SIG-M5 (cell line): ENCODE measurements around the gene TAS2R5.
"Not testable (repeated sequence)": the region's sequence is repeated elsewhere in the genome, so short reads cannot be mapped to it uniquely, and the experiment has no call there.

Source experiments
- DNase-seq: peaks from one replicate; lab custom pipeline; 2025; lab: John Stamatoyannopoulos, UW

TAS2R5 gene, protein sequence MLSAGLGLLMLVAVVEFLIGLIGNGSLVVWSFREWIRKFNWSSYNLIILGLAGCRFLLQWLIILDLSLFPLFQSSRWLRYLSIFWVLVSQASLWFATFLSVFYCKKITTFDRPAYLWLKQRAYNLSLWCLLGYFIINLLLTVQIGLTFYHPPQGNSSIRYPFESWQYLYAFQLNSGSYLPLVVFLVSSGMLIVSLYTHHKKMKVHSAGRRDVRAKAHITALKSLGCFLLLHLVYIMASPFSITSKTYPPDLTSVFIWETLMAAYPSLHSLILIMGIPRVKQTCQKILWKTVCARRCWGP

DNA sequence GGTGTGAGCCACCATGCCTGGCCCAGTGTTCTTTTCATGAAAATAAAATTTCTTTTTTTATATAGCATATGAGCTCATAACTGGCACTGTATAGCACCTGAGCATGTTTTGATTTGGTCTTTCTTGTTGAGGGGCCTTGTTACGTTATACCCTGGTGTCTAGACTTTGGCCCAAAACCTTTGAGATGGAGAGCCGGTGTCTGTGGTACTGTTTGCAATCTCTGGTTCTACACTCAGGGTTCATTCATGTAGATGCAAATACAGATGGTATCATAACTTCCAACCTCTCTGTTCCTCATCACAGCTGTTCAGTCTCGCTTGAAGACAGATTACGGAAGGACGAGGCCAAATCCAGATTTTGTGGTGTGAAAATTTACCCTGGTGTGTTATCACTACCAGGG lies at the start of gene TAS2R5:
TSS of gene TAS2R5 (plus strand) at position 301 of the 400 bp plus-strand sequence. CDS start 145 bp downstream, outside the sequence.
- DNase-seq = no peak

DNA sequence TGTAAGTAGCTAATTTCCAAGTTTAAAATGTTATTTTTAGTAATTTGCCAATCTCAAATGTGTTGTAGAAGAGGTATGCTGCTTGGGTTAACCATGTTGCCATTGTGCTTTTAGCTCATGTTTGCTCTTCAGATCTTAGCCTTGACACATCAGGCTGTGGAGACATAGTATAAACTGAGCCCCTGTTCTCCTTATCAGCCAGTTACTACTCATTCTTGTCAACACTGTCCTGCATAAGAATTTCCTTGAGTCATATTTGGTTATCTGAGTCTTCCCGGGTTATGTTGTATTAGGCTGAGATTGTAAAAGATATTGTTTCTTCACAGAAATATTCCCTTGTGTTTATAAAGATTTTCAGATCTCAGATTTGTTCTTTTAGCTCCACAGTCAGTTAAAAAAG lies 47.8 kb upstream of the TAS2R5 start:
- no peak for DNase-seq

DNA sequence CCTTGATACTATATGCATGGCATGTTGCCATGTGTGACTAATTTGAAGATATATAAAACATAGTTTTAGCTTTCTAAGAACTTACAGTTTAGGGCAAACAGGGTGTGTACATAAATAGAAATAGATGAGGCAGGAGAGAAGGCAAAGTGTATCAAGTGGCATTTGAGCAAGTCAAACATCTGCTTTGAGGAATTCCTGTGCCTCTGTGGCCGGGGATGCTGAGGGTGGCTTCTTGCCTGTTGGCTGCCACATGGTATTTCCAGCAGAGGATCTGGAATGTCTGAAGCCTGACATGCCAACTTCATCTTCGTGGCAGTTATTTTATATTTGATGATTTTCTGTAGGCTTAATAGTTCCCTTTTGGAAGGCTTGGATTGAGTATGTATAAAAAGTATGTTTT lies 45.9 kb upstream of the TAS2R5 start:
- DNase-seq = no peak

DNA sequence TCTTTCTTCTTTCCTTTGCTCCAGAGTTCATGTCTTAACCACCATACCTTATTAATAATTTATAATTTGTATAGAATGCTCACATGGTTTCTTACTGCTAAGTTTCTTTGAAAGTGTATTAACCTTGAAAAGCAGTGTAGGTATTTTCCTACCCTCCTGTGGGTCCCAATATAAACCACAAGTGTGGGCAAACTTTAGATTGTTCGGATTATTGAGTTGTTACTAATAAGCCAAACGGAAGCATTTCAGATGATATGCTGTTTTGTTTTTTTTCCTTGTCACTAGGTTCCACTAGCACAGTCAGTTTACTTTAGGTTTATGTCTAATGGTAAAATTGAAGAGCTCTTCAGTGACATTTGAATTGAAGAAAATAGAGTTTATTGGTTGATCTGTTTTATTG lies 41.6 kb upstream of the TAS2R5 start:
- no peak for DNase-seq

DNA sequence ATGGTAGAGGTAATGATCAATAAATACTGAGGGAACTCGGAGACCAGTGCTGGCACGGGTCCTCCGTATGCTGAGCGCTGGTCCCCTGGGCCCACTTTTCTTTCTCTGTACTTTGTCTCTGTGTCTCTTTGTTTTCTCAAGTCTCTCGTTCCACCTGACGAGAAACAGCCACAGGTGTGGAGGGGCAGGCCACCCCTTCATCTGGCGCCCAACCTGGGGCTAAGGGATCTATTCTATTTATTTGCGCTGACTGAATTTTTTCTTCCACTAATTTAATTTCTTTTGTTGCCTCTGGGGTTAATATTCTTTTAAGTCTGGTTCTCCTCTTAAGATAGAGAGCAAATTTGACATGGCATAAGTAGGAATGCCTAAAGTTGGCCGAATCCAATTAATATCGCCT lies 38.1 kb upstream of the TAS2R5 start:
- DNase-seq = not testable (repeated sequence)

DNA sequence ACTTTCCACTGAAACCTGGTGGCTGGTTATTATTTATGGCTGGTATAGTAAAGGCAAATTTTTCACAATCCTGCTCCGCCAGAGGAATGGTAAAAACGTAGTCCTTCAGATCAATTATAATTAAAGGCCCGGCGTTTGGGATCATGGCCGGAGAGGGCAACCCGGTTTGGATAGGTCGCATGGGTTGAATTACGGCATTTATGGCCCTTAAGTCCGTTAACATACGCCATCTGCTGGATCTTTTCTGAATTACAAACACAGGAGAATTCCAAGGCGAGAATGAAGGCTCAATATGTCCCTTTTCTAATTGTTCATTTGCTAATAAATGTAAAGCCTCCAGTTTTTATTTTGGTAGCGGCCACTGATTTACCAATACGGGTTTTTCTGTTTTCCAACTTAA lies 37.4 kb upstream of the TAS2R5 start:
- no peak for DNase-seq

DNA sequence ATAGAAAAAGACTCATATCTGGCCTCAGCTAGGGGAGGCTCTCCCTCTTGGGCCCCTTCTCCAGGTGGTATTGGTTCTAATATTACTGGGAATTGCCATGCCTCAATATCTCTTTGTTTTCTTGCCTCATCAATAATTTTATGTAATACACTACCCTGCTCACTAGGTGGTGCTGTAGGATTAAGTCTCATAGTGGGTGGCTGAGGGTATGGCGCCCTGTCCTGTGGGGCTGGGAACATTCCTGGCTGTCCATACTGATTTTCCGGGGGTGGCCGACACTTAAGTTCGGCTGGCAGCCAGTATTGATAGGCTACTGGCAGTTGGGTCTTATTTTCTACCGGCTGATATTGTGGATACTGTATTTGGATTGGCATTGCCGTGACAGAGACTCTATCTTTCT lies 35.1 kb upstream of the TAS2R5 start:
- no peak for DNase-seq

DNA sequence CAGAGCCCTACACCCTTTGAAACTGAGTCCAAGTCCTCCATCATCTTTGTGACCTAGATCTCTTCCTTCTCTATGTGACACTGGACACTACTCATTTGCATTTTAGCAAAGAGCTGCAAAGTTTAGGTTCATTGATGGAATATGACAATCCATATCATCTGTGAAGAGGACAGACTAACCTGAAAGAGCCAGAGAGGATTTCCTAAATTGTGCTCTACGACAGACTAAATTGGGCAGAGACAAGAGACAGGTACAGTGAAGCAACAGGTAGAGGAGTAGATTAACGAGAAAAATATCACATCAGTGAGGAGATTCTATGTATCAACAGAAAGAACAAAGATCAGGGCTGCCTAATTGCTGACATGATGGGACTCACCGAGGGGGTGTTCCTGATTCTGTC lies 26.2 kb upstream of the TAS2R5 start, which contains the start of gene TAS2R3:
TSS of gene TAS2R3 (plus strand) at position 301 of the 400 bp plus-strand sequence. CDS start at position 363, 62 bp downstream.
- DNase-seq = no peak

DNA sequence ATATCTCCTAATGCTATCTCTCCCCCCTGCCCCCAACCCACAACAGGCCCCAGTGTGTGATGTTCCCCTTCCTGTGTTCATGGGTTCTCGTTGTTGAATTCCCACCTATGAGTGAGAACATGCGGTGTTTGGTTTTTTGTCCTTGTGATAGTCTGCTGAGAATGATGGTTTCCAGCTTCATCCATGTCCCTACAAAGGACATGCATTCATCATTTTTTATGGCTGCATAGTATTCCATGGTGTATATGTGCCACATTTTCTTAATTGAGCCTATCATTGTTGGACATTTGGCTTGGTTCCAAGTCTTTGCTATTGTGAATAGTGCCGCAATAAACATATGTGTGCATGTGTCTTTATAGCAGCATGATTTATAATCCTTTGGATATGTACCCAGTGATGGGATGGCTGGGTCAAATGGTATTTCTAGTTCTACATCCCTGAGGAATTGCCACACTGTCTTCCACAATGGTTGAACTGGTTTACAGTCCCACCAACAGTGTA lies 19.9 kb upstream of the TAS2R5 start:
- DNase-seq = not testable (repeated sequence)

DNA sequence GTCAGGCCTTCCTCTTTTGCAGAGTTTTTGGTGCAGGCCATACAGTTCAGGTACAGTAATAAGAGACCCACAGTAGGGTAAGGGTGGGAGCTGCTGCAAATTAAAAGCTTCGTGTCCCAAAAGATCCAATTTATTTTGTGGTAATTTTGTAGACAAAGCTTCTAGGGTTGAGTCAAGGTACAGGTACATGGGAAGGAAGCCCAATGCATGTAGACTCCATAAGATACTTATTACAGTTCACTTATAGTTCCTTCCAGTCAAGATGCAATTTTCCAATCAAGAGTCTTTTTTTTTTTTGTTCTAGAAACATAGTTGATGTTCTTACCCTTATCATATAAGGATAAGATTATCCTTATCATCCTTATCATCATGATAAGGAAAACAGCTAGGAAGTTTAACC lies 13.6 kb upstream of the TAS2R5 start, which contains the start of gene TAS2R4:
TSS of gene TAS2R4 (plus strand) at position 301 of the 400 bp plus-strand sequence. CDS start 1,815 bp downstream, outside the sequence.
- no peak for DNase-seq

DNA sequence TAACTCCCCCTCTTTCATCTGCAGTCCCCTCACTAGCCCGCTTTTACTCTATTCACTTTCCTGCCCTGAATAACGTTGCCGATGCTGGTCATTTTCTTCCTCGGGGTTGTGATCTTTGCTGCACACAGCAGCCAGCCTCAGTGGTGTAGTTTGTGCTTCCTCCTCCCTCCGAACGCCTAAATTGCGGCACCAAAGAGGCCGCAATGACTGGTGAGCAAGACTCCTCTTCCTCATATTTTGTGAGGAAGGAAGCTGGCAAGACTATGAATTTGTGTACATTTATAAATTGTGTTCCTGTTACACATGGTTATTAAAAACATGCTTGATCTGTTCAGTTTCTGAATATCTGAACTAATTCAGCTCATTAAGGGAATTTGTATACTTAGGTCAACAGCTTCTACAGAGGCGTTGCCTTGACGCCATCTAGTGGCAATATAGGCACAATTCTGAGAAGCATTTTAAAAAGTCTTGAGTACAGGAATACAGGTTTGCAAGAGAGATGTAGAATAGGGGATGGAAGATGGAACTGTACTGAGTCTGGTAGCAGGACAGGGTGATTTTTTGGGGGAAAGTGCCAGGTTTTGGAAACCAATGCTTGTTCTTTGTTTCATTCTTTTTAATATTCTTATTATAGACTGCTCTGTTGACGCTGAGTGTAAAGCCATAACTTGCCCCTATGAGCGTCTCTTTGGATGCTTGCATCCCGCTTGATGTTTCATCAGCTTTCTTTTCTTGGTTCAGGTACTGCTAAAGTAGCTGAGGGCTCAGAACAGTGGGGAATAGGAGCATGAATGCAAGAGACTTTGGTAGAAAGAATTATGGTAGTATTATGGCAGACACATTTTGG lies 4.1 kb upstream of the TAS2R5 start:
- DNase-seq = no peak

DNA sequence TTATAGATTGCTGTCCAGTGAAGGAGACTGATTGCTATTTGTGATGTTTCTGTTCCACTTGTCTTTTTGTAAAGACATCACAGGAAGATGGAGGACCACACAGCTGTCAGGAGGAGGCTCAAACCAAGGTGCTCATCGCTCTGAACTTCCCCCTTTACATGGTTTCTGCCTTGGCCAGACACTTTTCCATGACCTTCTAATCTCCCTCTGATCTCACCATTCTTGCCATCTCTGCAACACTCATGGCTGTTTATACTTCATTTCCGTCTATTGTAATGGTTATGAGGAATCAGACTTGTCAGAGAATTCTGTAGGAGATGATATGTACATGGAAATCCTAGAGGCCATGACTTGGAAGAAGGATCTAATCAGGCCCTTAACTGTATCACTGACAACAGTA lies 1.7 kb upstream of the TAS2R5 start:
- DNase-seq = no peak

DNA sequence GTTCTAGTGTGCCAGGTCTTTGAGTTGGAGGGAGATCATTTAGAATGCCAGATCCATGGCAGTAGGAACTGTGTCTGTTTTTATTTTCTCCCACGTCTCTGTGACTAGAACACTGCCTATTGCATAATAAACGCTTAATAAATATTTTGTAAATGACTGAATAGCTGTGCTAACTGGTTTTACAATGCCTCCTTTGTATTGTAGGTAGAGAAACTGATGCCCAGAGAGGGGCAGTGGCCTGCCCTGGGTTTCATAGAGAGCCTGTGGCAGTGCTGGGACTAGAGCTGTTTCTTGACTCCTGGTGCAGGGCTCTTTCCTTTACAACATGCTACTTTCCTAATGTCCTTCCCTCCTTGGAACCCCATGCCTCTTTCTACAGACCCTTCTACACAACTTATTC lies 2.5 kb downstream of the TAS2R5 start:
- no peak for DNase-seq

DNA sequence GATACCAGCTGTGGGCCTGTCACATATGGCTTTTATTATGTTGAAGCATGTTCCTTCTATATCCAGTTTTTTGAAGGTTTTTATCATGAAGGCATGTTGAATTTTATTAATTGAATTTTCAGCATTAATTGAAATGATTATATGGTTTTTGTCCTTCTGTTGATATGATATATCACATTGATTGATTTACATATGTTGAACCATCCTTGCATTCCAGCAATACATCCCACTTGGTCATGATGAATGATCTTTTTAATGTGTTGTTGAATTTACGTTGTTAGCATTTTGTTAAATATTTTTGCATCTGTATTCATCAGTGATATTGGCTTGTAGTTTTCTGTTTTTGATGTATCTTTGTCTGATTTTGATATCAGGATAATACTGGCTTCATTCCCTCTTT lies 30.1 kb downstream of the TAS2R5 start:
- DNase-seq = no peak

DNA sequence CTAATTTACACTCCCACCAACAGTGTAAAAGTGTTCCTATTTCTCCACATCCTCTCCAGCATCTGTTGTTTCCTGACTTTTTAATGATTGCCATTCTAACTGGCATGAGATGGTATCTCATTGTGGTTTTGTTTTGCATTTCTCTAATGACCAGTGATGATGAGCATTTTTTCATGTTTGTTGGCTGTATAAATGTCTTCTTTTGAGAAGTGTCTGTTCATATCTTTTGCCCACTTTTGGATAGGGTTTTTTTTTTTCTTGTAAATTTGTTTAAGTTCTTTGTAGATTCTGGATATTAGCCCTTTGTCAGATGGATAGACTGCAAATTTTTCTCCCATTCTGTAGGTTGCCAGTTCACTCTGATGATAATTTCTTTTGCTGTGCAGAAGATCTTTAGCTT lies 32.4 kb downstream of the TAS2R5 start:
- DNase-seq = not testable (repeated sequence)

DNA sequence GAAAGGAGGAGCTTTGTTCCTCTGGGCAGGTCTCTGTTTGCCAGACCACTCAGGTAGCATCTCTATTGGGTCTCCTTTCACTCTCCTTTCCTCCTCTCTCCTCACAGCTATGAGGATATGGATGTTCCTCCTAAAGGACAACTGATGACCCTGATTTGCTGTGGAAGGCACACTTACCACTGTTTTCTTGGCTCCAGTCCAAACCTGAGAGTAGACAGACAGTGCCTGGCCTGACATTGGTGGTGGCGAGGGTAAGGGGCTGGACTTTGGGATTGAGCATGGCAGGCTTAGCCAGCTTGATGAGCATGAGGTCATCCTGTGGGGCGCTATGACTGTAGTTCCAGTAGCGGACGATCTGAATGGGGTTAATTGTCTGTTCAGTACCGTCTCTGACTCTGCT lies 47.7 kb downstream of the TAS2R5 start:
- DNase-seq = no peak

DNA sequence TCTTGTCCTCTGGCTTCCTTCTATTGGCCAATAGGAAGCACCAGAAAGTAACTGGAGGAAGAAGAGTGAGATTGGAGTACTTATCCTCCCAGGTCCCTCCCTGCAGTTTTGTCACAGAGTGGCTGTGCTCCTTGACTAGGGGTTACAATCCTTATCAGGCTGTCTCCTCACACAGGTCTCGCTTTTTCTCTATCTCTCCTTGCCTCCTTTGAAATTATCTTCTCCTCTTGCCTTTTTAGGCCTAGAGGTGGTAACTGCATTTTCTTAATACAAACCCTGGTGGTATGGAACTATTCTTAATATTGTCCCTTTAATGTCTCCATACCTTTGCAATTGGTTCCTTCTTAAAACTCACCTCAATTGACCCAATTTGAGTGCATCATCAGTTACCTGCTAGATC lies 48.6 kb downstream of the TAS2R5 start:
- DNase-seq = no peak

DNA sequence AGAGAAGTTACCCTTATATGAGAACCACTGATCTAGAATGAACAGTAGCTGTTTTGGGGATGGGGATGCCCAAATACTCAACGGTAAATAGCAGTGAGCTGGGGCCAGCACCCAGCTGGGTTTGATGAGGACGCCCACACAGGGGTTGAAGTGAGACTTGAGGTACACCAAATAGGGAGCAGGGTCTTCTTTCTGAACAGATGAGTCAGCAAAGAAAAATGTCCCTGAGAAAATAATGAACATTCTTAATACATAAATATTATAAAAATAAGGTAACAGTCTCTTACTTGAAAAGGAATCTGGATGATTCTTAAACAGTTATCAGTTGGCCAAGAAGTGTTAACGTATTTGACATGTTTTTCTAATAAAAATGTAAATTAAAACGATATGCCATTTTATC lies 49.2 kb downstream of the TAS2R5 start:
- no peak for DNase-seq

DNA sequence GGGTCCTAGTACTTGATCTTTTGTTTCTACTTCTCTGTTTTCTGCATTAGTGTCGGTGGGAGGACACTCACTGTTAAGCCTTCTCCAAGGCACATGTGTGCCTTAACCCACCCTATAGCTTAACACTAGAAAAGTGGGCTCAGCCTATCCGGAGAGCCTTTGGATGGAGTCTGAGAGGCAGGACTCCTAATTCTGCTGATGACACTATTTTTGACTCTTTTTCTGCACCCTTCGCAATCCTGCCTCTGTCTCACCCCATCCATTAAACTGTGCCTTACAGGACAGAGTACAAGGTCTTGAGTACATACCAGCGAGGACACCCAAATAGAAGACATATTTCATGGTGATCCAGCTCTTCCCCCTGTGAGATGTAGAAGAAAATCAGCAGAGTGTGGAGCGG lies 50.7 kb downstream of the TAS2R5 start:
- DNase-seq = no peak
